Keratinocyte (primary cell): ENCODE measurements around the gene TXNRD1.

Source experiments
- CTCF ChIP-seq, 3 experiments: IDR thresholded peaks in 1 of 3; conservative IDR thresholded peaks in 1 of 3; optimal IDR thresholded peaks in 1 of 3; 2 replicates in 2 of 3; 3 replicates in 1 of 3; pipeline versions ENCODE3 to v1.5.1; 2011; ENCODE audit warnings: low read length in 3 of 3, mild to moderate bottlenecking in 3 of 3, moderate library complexity in 2 of 3, control low read depth in 1 of 3, inconsistent platforms in 1 of 3; ENCODE audit not compliant: insufficient read depth in 2 of 3; ENCODE audit errors: extremely low read depth in 1 of 3
- EZH2 ChIP-seq: IDR thresholded peaks from one replicate; pipeline ENCODE4 v1.6.1; 2012; ENCODE audit warnings: inconsistent platforms, mild to moderate bottlenecking, low read length, moderate library complexity

- TF ChIP-seq CTCF (optimal IDR thresholded peaks at IDR 0.05 in 1 of 3, IDR thresholded peaks at IDR 0.05 in 1 of 3, conservative IDR thresholded peaks at IDR 0.05 in 1 of 3; ENCODE audit: extremely low read depth in 1 of 3, insufficient read depth in 2 of 3, low read length in 3 of 3) (no peak), EZH2 (no peak)
These were observed 65.3 kb downstream of the TXNRD1 start for GRCh38 chr12:104280717-104281458.
